GM21825 (cell line): ENCODE results near the gene PPFIA1.

Experiments used
- ATAC-seq: cut with Tn5 transposase; IDR thresholded peaks from one replicate; pipeline ENCODE4 v1.9.1; 2021; ENCODE audit warnings: mild to moderate bottlenecking, moderate library complexity; ENCODE audit not compliant: unreplicated experiment

The PPFIA1 gene

GRCh38 chr11:70270104-70270876 lies at the start of gene PPFIA1:
TSS of gene PPFIA1 (plus strand) at chr11:70270690. CDS start at chr11:70272173, 1,483 bp downstream.
- peak; percentile 91 for ATAC-seq

GRCh38 chr11:70220920-70221319 lies 49.6 kb upstream of the PPFIA1 start:
- no peak for ATAC-seq

- ATAC-seq, result no peak
Measured at GRCh38 chr11:70225681-70226177, 44.8 kb upstream of the PPFIA1 start.

GRCh38 chr11:70226183-70226582 lies 44.3 kb upstream of the PPFIA1 start:
- ATAC-seq, result no peak

GRCh38 chr11:70226967-70227366 lies 43.5 kb upstream of the PPFIA1 start:
- ATAC-seq, result no peak

GRCh38 chr11:70229737-70230136 lies 40.8 kb upstream of the PPFIA1 start:
- no peak for ATAC-seq

GRCh38 chr11:70230151-70230839 lies 40.2 kb upstream of the PPFIA1 start:
- no peak for ATAC-seq

GRCh38 chr11:70230840-70231710 lies 39.4 kb upstream of the PPFIA1 start:
- ATAC-seq, result no peak

- no peak for ATAC-seq
Measured at GRCh38 chr11:70233034-70233433, 37.5 kb upstream of the PPFIA1 start.

- ATAC-seq, result no peak
Measured at GRCh38 chr11:70233511-70233934, 37.0 kb upstream of the PPFIA1 start.

- no peak for ATAC-seq
Measured at GRCh38 chr11:70233962-70234361, 36.5 kb upstream of the PPFIA1 start.

- ATAC-seq, result no peak
Measured at GRCh38 chr11:70240337-70240736, 30.2 kb upstream of the PPFIA1 start.

GRCh38 chr11:70241709-70242108 lies 28.8 kb upstream of the PPFIA1 start:
- no peak for ATAC-seq

- ATAC-seq, result no peak
Measured at GRCh38 chr11:70242885-70243284, 27.6 kb upstream of the PPFIA1 start.

- no peak for ATAC-seq
Measured at GRCh38 chr11:70243912-70244652, 26.4 kb upstream of the PPFIA1 start.

- ATAC-seq, result no peak
Measured at GRCh38 chr11:70244698-70245097, 25.8 kb upstream of the PPFIA1 start.

- ATAC-seq, result no peak
Measured at GRCh38 chr11:70246196-70246595, 24.3 kb upstream of the PPFIA1 start.

GRCh38 chr11:70247042-70247709 lies 23.3 kb upstream of the PPFIA1 start:
- ATAC-seq, result no peak

- ATAC-seq, result no peak
Measured at GRCh38 chr11:70247710-70248072, 22.8 kb upstream of the PPFIA1 start.
